Panc1 (cell line): ENCODE measurements around the gene TRIM62. TPM values are rescaled to one million over a fixed set of nuclear protein-coding genes. Genes with fewer than 3 reads are reported as not detected.

Experiments used
- ATAC-seq: fragments of 200-7000 bp; cut with Tn5 transposase; 2 replicates; pipeline ENCODE4 v1.9.1; 2020; ENCODE audit warnings: mild to moderate bottlenecking, moderate library complexity
- BruUV-seq: library from RNA; stranded (reverse); fragments of 400-500 nt; replicated peaks from 2 replicates; lab custom pipeline; 2021; lab: Mats Ljungman, UMichigan
- CTCF ChIA-PET: fragments of 300-600 bp; sonication (Branson Sonifier 250); formaldehyde crosslinking; loops from one replicate; lab custom pipeline; 2022; ENCODE audit warnings: antibody characterized with exemption; lab: Charles Lee
- POLR2A ChIA-PET: fragments of 300-600 bp; sonication (Branson Sonifier 250); formaldehyde crosslinking; loops from one replicate; lab custom pipeline; 2022; ENCODE audit warnings: antibody characterized with exemption; lab: Charles Lee
- DNase-seq: peaks from one replicate; pipeline ENCODE4 v3.0.0-alpha.2; 2010; ENCODE audit warnings: low read depth, low spot score
- H3K27ac ChIP-seq: 2 replicates; pipeline ENCODE4 v1.5.1; 2011; ENCODE audit warnings: mild to moderate bottlenecking, low read length, inconsistent platforms
- H3K27me3 ChIP-seq: fragments of 200-500 bp; sonication (Bioruptor generic); 2 replicates; pipeline ENCODE4 v1.6.0; 2014; ENCODE audit warnings: low read length, inconsistent platforms; ENCODE audit not compliant: control insufficient read depth, insufficient read depth
- H3K36me3 ChIP-seq: fragments of 200-500 bp; sonication (Bioruptor generic); 2 replicates; pipeline ENCODE4 v1.5.1; 2014; ENCODE audit warnings: inconsistent platforms, mild to moderate bottlenecking, low read length, moderate library complexity; ENCODE audit not compliant: control insufficient read depth, insufficient read depth
- H3K4me1 ChIP-seq: 2 replicates; pipeline ENCODE4 v1.5.1; 2011; ENCODE audit warnings: inconsistent platforms, mild to moderate bottlenecking, low read length, moderate library complexity; ENCODE audit not compliant: control insufficient read depth, insufficient read depth
- H3K4me3 ChIP-seq, 2 experiments: 2 replicates each; pipeline ENCODE4 v1.5.1; 2011 to 2012; ENCODE audit warnings: low read depth in 2 of 2, low read length in 2 of 2, mild to moderate bottlenecking in 2 of 2, inconsistent platforms in 1 of 2, moderate library complexity in 1 of 2
- H3K9me3 ChIP-seq: fragments of 200-500 bp; sonication (Bioruptor generic); 2 replicates; pipeline ENCODE4 v1.5.1; 2014; ENCODE audit warnings: low read depth, mild to moderate bottlenecking, inconsistent platforms, low read length, moderate library complexity; ENCODE audit not compliant: control insufficient read depth, insufficient read depth
- SIN3A ChIP-seq: IDR thresholded peaks from 2 replicates; pipeline ENCODE4 v1.6.1; 2012; ENCODE audit warnings: low read depth, mild to moderate bottlenecking, low read length, moderate library complexity, borderline replicate concordance; ENCODE audit not compliant: insufficient read depth
- in situ Hi-C: cut with HindIII; loops from 2 replicates; pipeline ENCODE4 v1.10.0; 2016; ENCODE audit warnings: low sequenced_read_pairs, low pct_unique_long_range_greater_than_20kb
- intact Hi-C: fragments of 100-400 bp; cut with micrococcal nuclease; formaldehyde crosslinking; loops from one replicate; pipeline ENCODE4 v1.10.0; 2022; ENCODE audit not compliant: unreplicated experiment
- total RNA-seq: library from RNA; stranded (reverse); gene quantifications from one replicate; pipeline ENCODE4 v1.2.1, GENCODE V29; 2021; ENCODE audit not compliant: unreplicated experiment
- TF ChIP-seq, protein P1 (sequence below), 2 experiments: IDR thresholded peaks; 2 replicates each; pipeline ENCODE4 v1.6.1; 2011 to 2012; ENCODE audit warnings: low read depth in 2 of 2, control low read depth in 1 of 2, low read length in 1 of 2, mild to moderate bottlenecking in 1 of 2, moderate library complexity in 1 of 2; ENCODE audit not compliant: insufficient read depth in 1 of 2

TRIM62 gene
- total RNA-seq, 1 experiment from 2014 or later: 7.4 TPM

DNA sequence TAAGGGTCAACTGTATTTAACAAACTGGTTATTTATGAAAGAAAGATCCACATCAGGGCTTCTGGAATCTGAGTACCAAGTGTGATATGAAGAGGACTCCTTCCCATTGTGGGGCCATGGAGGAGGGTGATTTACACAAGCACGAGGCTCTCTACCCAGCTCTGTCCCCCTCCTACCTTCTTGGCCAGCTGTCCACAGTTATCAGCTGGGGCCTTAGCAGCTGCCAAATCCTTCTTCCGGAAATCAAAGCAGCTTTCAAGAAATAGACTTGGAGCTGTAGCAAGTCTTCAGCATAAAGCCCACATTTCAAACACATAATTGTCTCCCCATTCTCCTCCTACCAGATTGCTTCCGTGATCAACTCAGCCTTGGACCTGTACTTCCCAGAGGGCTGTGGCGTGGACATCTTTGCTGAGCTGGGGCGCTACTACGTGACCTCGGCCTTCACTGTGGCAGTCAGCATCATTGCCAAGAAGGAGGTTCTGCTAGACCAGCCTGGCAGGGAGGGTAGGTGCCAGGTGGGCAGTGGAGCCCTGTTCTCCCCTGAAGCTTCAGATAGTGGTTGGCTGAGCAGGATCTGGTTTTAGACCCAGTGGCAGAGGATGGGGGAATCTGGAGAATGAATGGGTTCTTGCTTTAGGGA is 85.4 kb downstream of the TRIM62 start:
- ATAC-seq (no peak), DNase-seq (no peak)
- TF ChIP-seq SIN3A: no peak
- TF ChIP-seq, protein P1, sequence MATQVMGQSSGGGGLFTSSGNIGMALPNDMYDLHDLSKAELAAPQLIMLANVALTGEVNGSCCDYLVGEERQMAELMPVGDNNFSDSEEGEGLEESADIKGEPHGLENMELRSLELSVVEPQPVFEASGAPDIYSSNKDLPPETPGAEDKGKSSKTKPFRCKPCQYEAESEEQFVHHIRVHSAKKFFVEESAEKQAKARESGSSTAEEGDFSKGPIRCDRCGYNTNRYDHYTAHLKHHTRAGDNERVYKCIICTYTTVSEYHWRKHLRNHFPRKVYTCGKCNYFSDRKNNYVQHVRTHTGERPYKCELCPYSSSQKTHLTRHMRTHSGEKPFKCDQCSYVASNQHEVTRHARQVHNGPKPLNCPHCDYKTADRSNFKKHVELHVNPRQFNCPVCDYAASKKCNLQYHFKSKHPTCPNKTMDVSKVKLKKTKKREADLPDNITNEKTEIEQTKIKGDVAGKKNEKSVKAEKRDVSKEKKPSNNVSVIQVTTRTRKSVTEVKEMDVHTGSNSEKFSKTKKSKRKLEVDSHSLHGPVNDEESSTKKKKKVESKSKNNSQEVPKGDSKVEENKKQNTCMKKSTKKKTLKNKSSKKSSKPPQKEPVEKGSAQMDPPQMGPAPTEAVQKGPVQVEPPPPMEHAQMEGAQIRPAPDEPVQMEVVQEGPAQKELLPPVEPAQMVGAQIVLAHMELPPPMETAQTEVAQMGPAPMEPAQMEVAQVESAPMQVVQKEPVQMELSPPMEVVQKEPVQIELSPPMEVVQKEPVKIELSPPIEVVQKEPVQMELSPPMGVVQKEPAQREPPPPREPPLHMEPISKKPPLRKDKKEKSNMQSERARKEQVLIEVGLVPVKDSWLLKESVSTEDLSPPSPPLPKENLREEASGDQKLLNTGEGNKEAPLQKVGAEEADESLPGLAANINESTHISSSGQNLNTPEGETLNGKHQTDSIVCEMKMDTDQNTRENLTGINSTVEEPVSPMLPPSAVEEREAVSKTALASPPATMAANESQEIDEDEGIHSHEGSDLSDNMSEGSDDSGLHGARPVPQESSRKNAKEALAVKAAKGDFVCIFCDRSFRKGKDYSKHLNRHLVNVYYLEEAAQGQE (IDR thresholded peaks at IDR 0.05; ENCODE audit: insufficient read depth in 1 of 2, low read depth in 2 of 2, low read length in 1 of 2): no peak
- Histone ChIP-seq H3K36me3 (no peaks in the 10 kb centered on the region), H3K9me3 (no peaks in the 10 kb centered on the region), H3K27ac (no peak overlapping the region), H3K4me1 (0 out of 2 replicates have a peak, but pooled peaks cover 7% of the 10 kb centered on the region), H3K4me3 (no peak overlapping the region), H3K27me3 (no peaks in the 10 kb centered on the region)
- in situ Hi-C loops: no loop called here
- intact Hi-C loops: loop anchor here (10.0 kb wide), 1 partner anchor 268 kb away; no protein-coding TSS in a partner anchor
- ChIA-PET POLR2A (no interaction called here), CTCF (interaction anchor here (1.0 kb wide), 1 partner anchor 10 kb away, joined by 3 read pairs; no protein-coding TSS in a partner anchor)
- BruUV-seq: no TSS peak

Other genes starting within 250 kb of the TRIM62 start
- gene RNF19B, start 217.2 kb downstream of the TRIM62 start, total RNA-seq: 29.1 TPM
- gene AK2, start 145.2 kb downstream of the TRIM62 start, total RNA-seq: 213 TPM
- 2.4 TPM for gene AZIN2, start 100.9 kb downstream of the TRIM62 start, total RNA-seq
- gene ZNF362, start 74.4 kb upstream of the TRIM62 start, total RNA-seq: 17.5 TPM
- gene A3GALT2, start 139.1 kb upstream of the TRIM62 start, total RNA-seq: not detected
- 122 TPM for gene PHC2, start 249.1 kb upstream of the TRIM62 start, total RNA-seq